DOHH2 (cell line): ENCODE results near the gene APAF1.

ENCODE experiments used
- H3F3A ChIP-seq: fragments of 200-600 bp; sonication (generic), shearing (Covaris generic); 2 replicates; pipeline ENCODE4 v1.6.0; 2016; ENCODE audit warnings: antibody characterized with exemption, mild to moderate bottlenecking; ENCODE audit not compliant: control insufficient read depth, insufficient read depth
- H3K27ac ChIP-seq: fragments of 200-600 bp; sonication (generic); 2 replicates; pipeline ENCODE4 v1.5.1; 2014; ENCODE audit warnings: low read depth, mild to moderate bottlenecking, low read length, moderate library complexity
- H3K27me3 ChIP-seq: fragments of 200-600 bp; sonication (generic); 2 replicates; pipeline ENCODE4 v1.6.1; 2014; ENCODE audit warnings: mild to moderate bottlenecking, low read length, mixed read lengths; ENCODE audit not compliant: control insufficient read depth
- H3K36me3 ChIP-seq: fragments of 200-600 bp; sonication (generic); 2 replicates; pipeline ENCODE4 v1.6.1; 2014; ENCODE audit warnings: mild to moderate bottlenecking, low read length, moderate library complexity, mixed read lengths; ENCODE audit not compliant: control insufficient read depth
- H3K4me1 ChIP-seq: fragments of 200-600 bp; sonication (generic); 2 replicates; pipeline ENCODE4 v1.6.1; 2014; ENCODE audit warnings: mild to moderate bottlenecking, low read length, mixed read lengths; ENCODE audit not compliant: control insufficient read depth
- H3K4me2 ChIP-seq: fragments of 200-600 bp; sonication (generic); 2 replicates; pipeline ENCODE4 v1.6.0; 2014; ENCODE audit warnings: mild to moderate bottlenecking, low read length, moderate library complexity
- H3K4me3 ChIP-seq: fragments of 200-600 bp; sonication (generic); 2 replicates; pipeline ENCODE4 v1.5.1; 2014; ENCODE audit warnings: mild to moderate bottlenecking, low read length, mixed read lengths
- H3K79me2 ChIP-seq: fragments of 200-600 bp; sonication (generic); 2 replicates; pipeline ENCODE4 v1.6.1; 2014; ENCODE audit warnings: mild to moderate bottlenecking, low read length, mixed read lengths; ENCODE audit not compliant: control insufficient read depth
- H3K9me2 ChIP-seq: fragments of 200-600 bp; sonication (generic); replicated peaks from 2 replicates; pipeline ENCODE4 v1.6.1; 2014; ENCODE audit warnings: mild to moderate bottlenecking, low read length, mixed read lengths; ENCODE audit not compliant: control insufficient read depth
- H3K9me3 ChIP-seq: fragments of 200-600 bp; sonication (generic); 2 replicates; pipeline ENCODE4 v1.6.1; 2014; ENCODE audit warnings: antibody characterized with exemption, low read length, mixed read lengths; ENCODE audit not compliant: control insufficient read depth, insufficient read depth
- H4K20me1 ChIP-seq: fragments of 200-600 bp; sonication (generic); 2 replicates; pipeline ENCODE4 v1.6.0; 2014; ENCODE audit warnings: low read depth, mild to moderate bottlenecking, antibody characterized with exemption, low read length, moderate library complexity; ENCODE audit not compliant: control insufficient read depth, insufficient read depth
- EZH2phosphoT487 ChIP-seq: fragments of 200-600 bp; sonication (generic); IDR thresholded peaks from 2 replicates; pipeline ENCODE4 v1.6.1; 2017; ENCODE audit warnings: borderline replicate concordance, mild to moderate bottlenecking, antibody characterized with exemption, low read length, moderate library complexity, mixed read lengths
- TF ChIP-seq, protein P1 (sequence below): fragments of 200-600 bp; sonication (generic); IDR thresholded peaks from one replicate; pipeline ENCODE4 v1.5.1; 2014; ENCODE audit warnings: antibody characterized with exemption, mild to moderate bottlenecking, low read depth, low read length; ENCODE audit not compliant: poor library complexity, severe bottlenecking

Gene APAF1

DNA sequence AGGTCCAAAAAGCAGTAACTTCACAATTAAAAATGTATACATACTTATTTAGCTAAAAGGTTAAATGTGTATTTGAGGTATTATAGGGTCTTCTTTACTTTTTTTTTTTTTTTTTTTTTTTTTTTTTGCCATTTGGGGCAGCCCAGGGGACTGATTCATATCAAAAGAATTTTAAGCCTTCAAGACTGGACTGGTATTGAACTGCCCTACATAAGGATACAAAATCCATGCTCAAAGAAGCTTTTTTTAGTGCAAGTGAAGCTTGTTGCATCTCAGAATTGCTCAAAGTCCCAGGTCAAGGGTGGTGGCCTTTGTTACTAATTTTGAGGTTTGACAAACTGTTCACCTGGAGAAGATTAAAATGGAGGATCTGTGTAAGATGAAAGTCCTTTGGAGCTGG is 124.0 kb downstream of the APAF1 start:
- Histone ChIP-seq H3K4me2 (no peak overlapping the region), H3K9me3 (no peaks in the 10 kb centered on the region), H4K20me1 (no peaks in the 10 kb centered on the region), H3K9me2 (no peaks in the 10 kb centered on the region), H3K36me3 (no peaks in the 10 kb centered on the region), H3K4me1 (no peaks in the 10 kb centered on the region), H3K79me2 (no peaks in the 10 kb centered on the region), H3F3A (no peaks in the 10 kb centered on the region), H3K27me3 (no peaks in the 10 kb centered on the region), H3K27ac (no peak overlapping the region), H3K4me3 (no peak overlapping the region)
- TF ChIP-seq, protein P1, sequence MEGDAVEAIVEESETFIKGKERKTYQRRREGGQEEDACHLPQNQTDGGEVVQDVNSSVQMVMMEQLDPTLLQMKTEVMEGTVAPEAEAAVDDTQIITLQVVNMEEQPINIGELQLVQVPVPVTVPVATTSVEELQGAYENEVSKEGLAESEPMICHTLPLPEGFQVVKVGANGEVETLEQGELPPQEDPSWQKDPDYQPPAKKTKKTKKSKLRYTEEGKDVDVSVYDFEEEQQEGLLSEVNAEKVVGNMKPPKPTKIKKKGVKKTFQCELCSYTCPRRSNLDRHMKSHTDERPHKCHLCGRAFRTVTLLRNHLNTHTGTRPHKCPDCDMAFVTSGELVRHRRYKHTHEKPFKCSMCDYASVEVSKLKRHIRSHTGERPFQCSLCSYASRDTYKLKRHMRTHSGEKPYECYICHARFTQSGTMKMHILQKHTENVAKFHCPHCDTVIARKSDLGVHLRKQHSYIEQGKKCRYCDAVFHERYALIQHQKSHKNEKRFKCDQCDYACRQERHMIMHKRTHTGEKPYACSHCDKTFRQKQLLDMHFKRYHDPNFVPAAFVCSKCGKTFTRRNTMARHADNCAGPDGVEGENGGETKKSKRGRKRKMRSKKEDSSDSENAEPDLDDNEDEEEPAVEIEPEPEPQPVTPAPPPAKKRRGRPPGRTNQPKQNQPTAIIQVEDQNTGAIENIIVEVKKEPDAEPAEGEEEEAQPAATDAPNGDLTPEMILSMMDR, result no peak
- no peak for TF ChIP-seq EZH2phosphoT487

- Histone ChIP-seq H3K9me2 (no peaks in the 10 kb centered on the region), H4K20me1 (no peaks in the 10 kb centered on the region), H3K36me3 (no peaks in the 10 kb centered on the region), H3K79me2 (no peaks in the 10 kb centered on the region), H3K9me3 (no peaks in the 10 kb centered on the region), H3K27ac (no peak overlapping the region), H3K4me3 (no peak overlapping the region), H3K4me2 (no peak overlapping the region), H3K4me1 (no peaks in the 10 kb centered on the region), H3K27me3 (no peaks in the 10 kb centered on the region), H3F3A (no peaks in the 10 kb centered on the region)
- no peak for TF ChIP-seq EZH2phosphoT487
- TF ChIP-seq, protein P1, result no peak
Observed at GRCh38 chr12:98770230-98770629, 125.1 kb downstream of the APAF1 start.

DNA sequence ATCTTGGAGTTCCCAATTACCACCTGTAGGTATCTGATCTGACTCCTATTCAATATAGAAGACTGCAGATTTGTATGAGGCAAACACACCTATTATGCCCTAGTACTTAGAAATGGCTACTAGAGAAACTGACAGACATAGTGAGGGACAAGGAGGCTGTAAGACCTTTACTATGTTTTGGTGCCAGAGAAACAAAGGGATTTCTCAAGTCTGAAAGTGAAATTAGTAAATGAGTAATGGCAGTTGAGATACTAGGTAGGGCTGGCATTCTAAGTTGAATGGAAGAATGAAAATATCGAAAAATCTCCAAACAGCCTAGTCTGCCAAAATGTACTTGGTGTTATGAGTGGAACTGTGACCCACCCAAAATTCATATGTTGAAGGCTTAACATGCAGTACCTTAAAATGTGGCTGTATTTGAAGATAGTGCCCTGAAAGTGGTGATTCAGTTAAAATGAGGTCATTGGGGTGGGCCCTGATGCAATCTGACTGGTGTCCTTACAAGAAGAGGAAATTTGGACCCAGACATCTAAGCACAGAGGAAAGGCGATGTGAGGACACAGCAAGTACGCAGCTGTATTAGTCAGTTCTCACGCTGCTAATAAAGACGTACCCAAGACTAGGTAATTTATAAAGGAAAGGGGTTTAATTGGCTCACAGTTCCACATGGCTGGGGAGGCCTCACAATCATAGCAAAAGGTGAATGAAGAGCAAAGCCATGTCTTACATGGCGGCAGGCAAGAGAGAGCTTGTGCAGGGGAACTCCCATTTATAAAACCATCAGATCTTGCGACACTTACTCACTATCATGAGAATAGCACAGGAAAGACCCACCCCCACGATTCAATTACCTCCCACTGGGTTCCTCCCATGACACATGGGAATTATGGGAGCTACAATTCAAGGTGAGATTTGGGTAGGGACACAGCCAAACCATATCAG is 127.0 kb downstream of the APAF1 start:
- Histone ChIP-seq H3K9me2 (no peaks in the 10 kb centered on the region), H3K27ac (no peak overlapping the region), H3K9me3 (no peaks in the 10 kb centered on the region), H3K79me2 (no peaks in the 10 kb centered on the region), H3K4me1 (no peaks in the 10 kb centered on the region), H3F3A (no peaks in the 10 kb centered on the region), H3K36me3 (no peaks in the 10 kb centered on the region), H4K20me1 (no peaks in the 10 kb centered on the region), H3K27me3 (no peaks in the 10 kb centered on the region; the same call in 1 of the 2 replicates), H3K4me3 (no peak overlapping the region), H3K4me2 (no peak overlapping the region)
- no peak for TF ChIP-seq EZH2phosphoT487
- TF ChIP-seq, protein P1, result no peak
